Measurements from ENCODE around the gene PCDH11Y.
"Not testable (repeated sequence)": the region's sequence is repeated elsewhere in the genome, so short reads cannot be mapped to it uniquely, and the experiment has no call there.

- not testable (repeated sequence) for TF ChIP-seq POLR2A (IDR thresholded peaks at IDR 0.05; ENCODE audit: borderline replicate concordance, extremely low read depth, insufficient read depth, insufficient read length); CTCF (IDR thresholded peaks at IDR 0.05 in 2 of 3, conservative IDR thresholded peaks at IDR 0.05 in 1 of 3; ENCODE audit: borderline replicate concordance in 1 of 3, insufficient read depth in 1 of 3, low read depth in 2 of 3, low read length in 2 of 3); JUND (IDR thresholded peaks at IDR 0.05); ZNF274 (IDR thresholded peaks at IDR 0.05; ENCODE audit: low read depth, low read length); ATF3 (IDR thresholded peaks at IDR 0.05); EGR1 (IDR thresholded peaks at IDR 0.05; ENCODE audit: low read depth); MAX (IDR thresholded peaks at IDR 0.05); REST (IDR thresholded peaks at IDR 0.05; ENCODE audit: low read depth); YY1 (IDR thresholded peaks at IDR 0.05; ENCODE audit: extremely low read depth, insufficient replicate concordance, low read depth, low read length); POLR2AphosphoS5 (IDR thresholded peaks at IDR 0.05; ENCODE audit: low read depth, low read length); EZH2 (IDR thresholded peaks at IDR 0.05); FOSL1 (IDR thresholded peaks at IDR 0.05; ENCODE audit: low read depth); SP1 (IDR thresholded peaks at IDR 0.05; ENCODE audit: low read depth)
These were observed 8.2 kb upstream of the PCDH11Y start for GRCh38 chrY:4991743-4992400.

Data from HCT116 (cell line).